ENCODE data around the gene SLC22A31. TPM values are rescaled to one million over a fixed set of nuclear protein-coding genes. Genes with fewer than 3 reads are reported as not detected.

Gene SLC22A31
- total and polyA plus RNA-seq, 9 of the 15 experiments (the other 6 are each of a cell fraction or from before 2014, with no cell fraction given): 0.29 to 2.2 (median 0.47) TPM; not detected in 3

GRCh38 chr16:89160977-89161701 is 39.2 kb downstream of the SLC22A31 start:
- ChIA-PET CTCF (ENCODE audit: low intra/inter-chr PET ratio) (no interaction called here), POLR2A (interaction anchor here (0.7 kb wide), 1 partner anchor 275 kb away, joined by 3 read pairs; no protein-coding TSS in a partner anchor)
- Histone ChIP-seq H3K4me1 (replicated peaks in 1 of 2; ENCODE audit: control insufficient read depth in 2 of 2, insufficient read depth in 2 of 2, low read length in 2 of 2) (peaks cover 0 to 61% of the 10 kb centered on the region in 2 experiments; a peak in 3 of 5 replicates), H4K20me1 (replicated peaks; ENCODE audit: control insufficient read depth, insufficient read depth, low read length) (no peaks in the 10 kb centered on the region), H3K4me2 (ENCODE audit: insufficient read depth, low read length) (no peak overlapping the region), H3K27ac (ENCODE audit: extremely low read depth, low read depth, low read length) (no peak overlapping the region), H3K4me3 (no peak overlapping the region), H2AFZ (ENCODE audit: low read depth, low read length) (no peak overlapping the region), H3K9ac (ENCODE audit: insufficient read depth in 1 of 2, low read depth in 2 of 2, low read length in 2 of 2) (no peak overlapping the region), H3K79me2 (ENCODE audit: control insufficient read depth, insufficient read depth, low read length) (no peaks in the 10 kb centered on the region), H3K36me3 (ENCODE audit: control insufficient read depth, insufficient read depth, low read length) (no peaks in the 10 kb centered on the region), H3K27me3 (ENCODE audit: control insufficient read depth in 2 of 2, insufficient read depth in 2 of 2, low read length in 2 of 2) (no peaks in the 10 kb centered on the region), H3K9me1 (ENCODE audit: control insufficient read depth, insufficient read depth, low read length) (no peaks in the 10 kb centered on the region), H3K9me3 (replicated peaks; ENCODE audit: control insufficient read depth, insufficient read depth, low read depth, low read length) (peaks cover 14% of the 10 kb centered on the region)
- WGBS (ENCODE audit: insufficient coverage, low coverage, missing lambda C conversion rate): 64% methylated on average over 27 of the region's 29 CpGs
- no TSS peak for BruUV-seq (replicated peaks)
- intact Hi-C loops (cut with micrococcal nuclease) (loop anchor here (10.0 kb wide), 1 partner anchor 186 kb away; the partner anchor contains the start of gene CBFA2T3), in situ Hi-C loops (cut with MboI) (no loop called here)
- TF ChIP-seq NR2C1 (IDR thresholded peaks at IDR 0.05) (no peak), NR2C1 (tag; IDR thresholded peaks at IDR 0.05) (no peak), GTF2A2 (tag; IDR thresholded peaks at IDR 0.05) (no peak), KDM1A (IDR thresholded peaks at IDR 0.05) (no peak), ETV5 (CRISPR knock-in tag; IDR thresholded peaks at IDR 0.05; ENCODE audit: low read depth) (no peak), MTA1 (IDR thresholded peaks at IDR 0.05; ENCODE audit: borderline replicate concordance) (peak; percentile 47; the same call in 1 of the 2 replicates), AFF4 (CRISPR knock-in tag; IDR thresholded peaks at IDR 0.05) (no peak), LCOR (CRISPR knock-in tag; IDR thresholded peaks at IDR 0.05) (no peak), EP300 (IDR thresholded peaks at IDR 0.05; ENCODE audit: low read length) (peak; percentile 49; the same call in 1 of the 2 replicates), HDAC6 (IDR thresholded peaks at IDR 0.05; ENCODE audit: low read depth, low read length) (no peak), ELF1 (tag; IDR thresholded peaks at IDR 0.05) (no peak)
- TF ChIP-seq, protein P1, sequence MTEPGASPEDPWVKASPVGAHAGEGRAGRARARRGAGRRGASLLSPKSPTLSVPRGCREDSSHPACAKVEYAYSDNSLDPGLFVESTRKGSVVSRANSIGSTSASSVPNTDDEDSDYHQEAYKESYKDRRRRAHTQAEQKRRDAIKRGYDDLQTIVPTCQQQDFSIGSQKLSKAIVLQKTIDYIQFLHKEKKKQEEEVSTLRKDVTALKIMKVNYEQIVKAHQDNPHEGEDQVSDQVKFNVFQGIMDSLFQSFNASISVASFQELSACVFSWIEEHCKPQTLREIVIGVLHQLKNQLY (CRISPR knock-in tag; conservative IDR thresholded peaks at IDR 0.05): no peak
- TF ChIP-seq, protein P2, sequence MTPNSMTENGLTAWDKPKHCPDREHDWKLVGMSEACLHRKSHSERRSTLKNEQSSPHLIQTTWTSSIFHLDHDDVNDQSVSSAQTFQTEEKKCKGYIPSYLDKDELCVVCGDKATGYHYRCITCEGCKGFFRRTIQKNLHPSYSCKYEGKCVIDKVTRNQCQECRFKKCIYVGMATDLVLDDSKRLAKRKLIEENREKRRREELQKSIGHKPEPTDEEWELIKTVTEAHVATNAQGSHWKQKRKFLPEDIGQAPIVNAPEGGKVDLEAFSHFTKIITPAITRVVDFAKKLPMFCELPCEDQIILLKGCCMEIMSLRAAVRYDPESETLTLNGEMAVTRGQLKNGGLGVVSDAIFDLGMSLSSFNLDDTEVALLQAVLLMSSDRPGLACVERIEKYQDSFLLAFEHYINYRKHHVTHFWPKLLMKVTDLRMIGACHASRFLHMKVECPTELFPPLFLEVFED (CRISPR knock-in tag; conservative IDR thresholded peaks at IDR 0.05): no peak
- FAIRE-seq: no peak
- ATAC-seq: no peak
- DNase-seq (ENCODE audit: extremely low read depth in 1 of 4, low spot score in 3 of 4): no peak
